Neutrophil (primary cell): Measurements from ENCODE around the gene ALDH18A1.

Experiments used
- H3K27ac ChIP-seq: fragments of 200-600 bp; sonication (generic); 2 replicates; pipeline ENCODE4 v1.5.1; 2016; ENCODE audit warnings: mild to moderate bottlenecking, moderate library complexity
- H3K27me3 ChIP-seq: fragments of 200-600 bp; sonication (generic); 2 replicates; pipeline ENCODE4 v1.6.0; 2016; ENCODE audit warnings: mild to moderate bottlenecking
- H3K36me3 ChIP-seq: fragments of 200-600 bp; sonication (generic); 2 replicates; pipeline ENCODE4 v1.5.1; 2017
- H3K4me1 ChIP-seq, 2 experiments: fragments of 200-600 bp in 1 of 2; sonication (generic) in 1 of 2; 1 replicate in 1 of 2; 2 replicates in 1 of 2; pipeline versions ENCODE4 v1.5.1 to v1.6.1; 2013 to 2016; ENCODE audit warnings: low read depth in 1 of 2, low read length in 1 of 2, mild to moderate bottlenecking in 1 of 2, moderate library complexity in 1 of 2; ENCODE audit not compliant: control insufficient read depth in 1 of 2, insufficient read depth in 1 of 2
- H3K4me3 ChIP-seq, 2 experiments: fragments of 200-600 bp in 1 of 2; sonication (generic) in 1 of 2; 1 replicate in 1 of 2; 2 replicates in 1 of 2; pipeline ENCODE4 v1.5.1; 2013 to 2016; ENCODE audit warnings: low read depth in 1 of 2, low read length in 1 of 2, mild to moderate bottlenecking in 1 of 2, moderate library complexity in 1 of 2
- H3K9me3 ChIP-seq: fragments of 200-600 bp; sonication (generic); 2 replicates; pipeline ENCODE4 v1.5.1; 2016
- TF ChIP-seq, protein P1 (sequence below): fragments of 200-600 bp; sonication (generic); IDR thresholded peaks from 2 replicates; pipeline ENCODE4 v1.5.1; 2016; ENCODE audit warnings: antibody characterized with exemption

Gene ALDH18A1

DNA sequence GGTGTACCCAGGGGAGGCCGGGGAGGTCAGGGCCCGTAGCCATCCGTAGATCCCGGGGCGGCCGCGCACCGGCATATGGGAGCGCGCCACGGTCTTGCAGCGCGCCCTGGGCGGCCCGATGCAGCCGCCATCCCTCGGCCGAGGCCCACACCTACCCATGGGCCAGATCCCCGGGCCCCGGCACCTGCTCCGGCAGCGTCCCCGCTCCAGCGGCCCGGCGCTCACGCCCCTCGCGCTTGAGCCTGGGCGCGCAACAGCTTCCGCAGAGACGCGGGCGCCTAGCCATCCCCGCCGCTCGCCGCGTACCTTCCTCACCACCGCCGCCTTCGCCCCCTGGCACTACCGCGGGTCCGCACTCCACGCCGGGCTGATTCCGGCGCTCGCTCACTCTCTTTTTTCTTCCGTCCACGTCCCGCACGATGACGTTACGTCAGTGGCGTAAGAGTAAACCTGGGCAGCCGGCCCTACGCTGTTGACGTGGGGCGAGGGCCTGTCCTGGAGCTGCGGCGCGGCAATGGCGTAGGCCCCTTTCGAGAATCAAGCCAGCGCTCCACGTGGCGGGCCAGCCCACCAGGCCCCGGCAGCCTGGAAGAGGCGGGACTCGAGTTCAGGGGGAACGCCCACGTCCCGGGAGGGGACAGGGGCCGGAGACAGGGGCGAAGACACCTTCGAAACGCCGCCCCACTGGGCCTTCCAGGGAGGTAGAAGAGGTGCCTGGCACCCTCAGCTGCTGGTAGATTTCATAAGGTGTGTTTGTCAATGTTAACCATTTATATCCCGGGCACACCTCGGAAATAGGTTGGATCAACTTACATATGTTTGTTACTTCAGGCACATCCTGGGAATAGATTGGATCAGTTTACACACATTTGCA is at the start of gene ALDH18A1:
Gene ALDH18A1 (minus strand): TSS at position 421 of the 874 bp plus-strand sequence. CDS start 3,334 bp downstream, outside the sequence.
- TF ChIP-seq, protein P1, sequence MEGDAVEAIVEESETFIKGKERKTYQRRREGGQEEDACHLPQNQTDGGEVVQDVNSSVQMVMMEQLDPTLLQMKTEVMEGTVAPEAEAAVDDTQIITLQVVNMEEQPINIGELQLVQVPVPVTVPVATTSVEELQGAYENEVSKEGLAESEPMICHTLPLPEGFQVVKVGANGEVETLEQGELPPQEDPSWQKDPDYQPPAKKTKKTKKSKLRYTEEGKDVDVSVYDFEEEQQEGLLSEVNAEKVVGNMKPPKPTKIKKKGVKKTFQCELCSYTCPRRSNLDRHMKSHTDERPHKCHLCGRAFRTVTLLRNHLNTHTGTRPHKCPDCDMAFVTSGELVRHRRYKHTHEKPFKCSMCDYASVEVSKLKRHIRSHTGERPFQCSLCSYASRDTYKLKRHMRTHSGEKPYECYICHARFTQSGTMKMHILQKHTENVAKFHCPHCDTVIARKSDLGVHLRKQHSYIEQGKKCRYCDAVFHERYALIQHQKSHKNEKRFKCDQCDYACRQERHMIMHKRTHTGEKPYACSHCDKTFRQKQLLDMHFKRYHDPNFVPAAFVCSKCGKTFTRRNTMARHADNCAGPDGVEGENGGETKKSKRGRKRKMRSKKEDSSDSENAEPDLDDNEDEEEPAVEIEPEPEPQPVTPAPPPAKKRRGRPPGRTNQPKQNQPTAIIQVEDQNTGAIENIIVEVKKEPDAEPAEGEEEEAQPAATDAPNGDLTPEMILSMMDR: no peak
- peaks cover 15% of the 10 kb centered on the region in 2 experiments for H3K4me1 ChIP-seq
- peak within 1 kb of the TSS; percentile 59 to 67 for H3K4me3 ChIP-seq
- H3K36me3 ChIP-seq: no peaks in the 10 kb centered on the region
- H3K27ac ChIP-seq: no peak within 1 kb of the TSS
- no peaks in the 10 kb centered on the region for H3K9me3 ChIP-seq
- peaks cover 20% of the 10 kb centered on the region for H3K27me3 ChIP-seq

DNA sequence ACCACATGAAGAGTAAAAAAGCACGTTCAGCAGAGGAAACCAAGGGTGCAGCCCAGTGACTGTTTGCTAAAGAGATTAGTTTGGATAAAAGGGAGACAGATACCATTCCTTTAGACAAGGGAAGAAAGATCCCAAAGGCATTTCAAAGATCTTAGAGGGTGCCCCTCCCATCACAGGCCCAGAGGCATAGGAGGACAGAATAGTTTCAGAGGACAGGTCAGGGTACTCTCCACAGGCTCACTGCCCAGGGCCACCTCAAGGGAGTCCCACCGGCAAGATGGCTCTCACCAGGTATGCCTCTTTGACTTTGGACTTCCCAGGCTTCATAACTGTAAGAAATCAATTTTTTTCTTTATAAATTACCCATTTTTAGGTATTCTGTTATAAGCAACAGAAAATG is 41.9 kb upstream of the ALDH18A1 start:
- Histone ChIP-seq H3K4me3 (peak overlapping the region in 1 of 2 experiments; percentile 52), H3K4me1 (peaks cover 37 to 42% of the 10 kb centered on the region in 2 experiments), H3K27me3 (no peaks in the 10 kb centered on the region), H3K36me3 (no peaks in the 10 kb centered on the region), H3K27ac (peak overlapping the region; percentile 96), H3K9me3 (no peaks in the 10 kb centered on the region)
- TF ChIP-seq, protein P1: no peak

DNA sequence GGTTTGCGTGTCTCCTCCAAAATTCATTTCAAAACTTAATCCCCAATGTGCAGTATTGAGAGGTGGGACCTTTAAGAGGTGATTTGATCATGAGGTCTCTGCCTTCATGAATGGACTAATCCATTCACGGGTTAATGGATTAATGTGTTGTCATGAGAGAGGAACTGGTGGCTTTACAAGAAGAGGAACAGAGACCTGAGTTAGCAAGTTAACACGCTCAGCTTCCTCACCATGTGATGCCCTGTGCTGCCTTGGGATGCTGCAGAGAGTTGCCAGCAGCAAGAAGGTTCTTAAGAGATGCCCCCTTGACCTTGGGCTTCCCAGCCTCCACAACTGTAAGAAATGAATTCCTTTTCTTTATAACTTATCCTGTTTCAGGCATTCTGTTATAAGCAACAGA is 40.9 kb upstream of the ALDH18A1 start:
- TF ChIP-seq, protein P1: peak; percentile 20
- Histone ChIP-seq H3K36me3 (no peaks in the 10 kb centered on the region), H3K4me3 (peak overlapping the region; percentile 41 to 52), H3K27me3 (no peaks in the 10 kb centered on the region), H3K9me3 (no peaks in the 10 kb centered on the region), H3K27ac (peak overlapping the region; percentile 96), H3K4me1 (peaks cover 41 to 46% of the 10 kb centered on the region in 2 experiments)

DNA sequence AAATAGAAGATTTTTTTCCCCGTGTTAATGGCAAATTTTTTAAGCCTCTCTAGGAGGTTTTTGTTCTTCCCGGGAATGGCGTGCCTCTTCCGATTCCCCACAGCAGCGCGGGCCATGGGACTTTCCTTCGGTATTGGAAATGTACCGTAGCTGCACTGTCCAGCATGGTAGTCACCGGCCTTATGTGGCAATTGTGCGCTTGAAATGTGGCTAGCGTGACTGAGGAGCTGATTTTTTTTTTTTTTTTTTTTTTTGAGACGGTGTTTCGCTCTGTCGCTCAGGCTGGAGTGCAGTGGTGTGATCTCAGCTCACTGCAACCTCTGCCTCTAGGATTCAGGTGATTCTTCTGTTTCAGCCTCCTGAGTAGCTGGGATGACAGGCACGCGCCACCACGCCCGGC is 38.2 kb upstream of the ALDH18A1 start:
- H3K36me3 ChIP-seq: no peaks in the 10 kb centered on the region
- H3K4me1 ChIP-seq: peaks cover 41 to 46% of the 10 kb centered on the region in 2 experiments
- H3K27me3 ChIP-seq: no peaks in the 10 kb centered on the region
- peak overlapping the region; percentile 70 for H3K27ac ChIP-seq
- no peaks in the 10 kb centered on the region for H3K9me3 ChIP-seq
- H3K4me3 ChIP-seq: peak overlapping the region; percentile 74 to 77
- TF ChIP-seq, protein P1: no peak

DNA sequence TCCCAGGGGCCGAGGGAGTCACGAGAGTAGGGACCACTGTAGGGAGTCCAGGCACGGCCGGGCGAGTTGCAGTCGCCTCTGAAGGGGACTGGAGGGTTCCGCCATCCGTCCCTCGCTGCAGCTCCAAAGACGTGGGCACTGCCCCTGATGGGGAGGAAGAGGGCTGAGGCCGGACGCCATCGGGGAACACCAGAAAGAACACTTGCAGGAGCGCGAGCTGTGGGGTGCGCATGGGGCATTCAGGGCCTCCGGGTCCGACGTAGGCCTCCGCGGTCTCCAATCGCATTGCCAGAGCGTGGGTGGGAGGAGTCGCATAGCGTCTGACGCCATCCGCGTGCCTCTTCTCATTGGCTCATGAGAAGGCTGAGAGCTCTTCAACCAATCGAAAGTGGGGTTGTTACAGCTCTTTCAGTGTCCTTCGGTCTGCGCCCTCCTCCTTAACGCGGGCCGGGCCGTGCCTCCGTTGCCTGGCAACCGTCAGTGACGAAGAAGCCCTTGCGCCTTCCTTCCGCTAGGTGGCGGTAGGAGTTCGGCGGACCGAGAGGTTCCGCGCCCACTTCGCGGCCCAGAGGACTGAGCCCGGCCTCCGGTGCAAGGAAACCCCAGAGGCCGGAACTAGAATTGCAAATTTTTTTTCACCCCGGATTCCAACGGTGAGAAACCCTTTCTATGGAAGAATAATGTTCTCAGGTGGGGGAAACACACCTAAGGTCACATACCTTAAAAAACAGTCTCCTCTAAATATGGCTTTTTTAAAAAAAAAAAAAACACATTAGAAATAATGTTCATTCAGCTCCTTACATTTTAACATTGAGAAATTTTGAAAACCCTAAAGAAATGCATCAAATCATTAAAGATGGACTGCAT is 37.4 kb upstream of the ALDH18A1 start, which contains the start of gene TCTN3:
Gene TCTN3 (minus strand): TSS at position 260 of the 867 bp plus-strand sequence. CDS start 28 bp downstream, at position 232.
- H3K27me3 ChIP-seq: no peaks in the 10 kb centered on the region
- peak within 1 kb of the TSS; percentile 70 for H3K27ac ChIP-seq
- no peaks in the 10 kb centered on the region for H3K9me3 ChIP-seq
- H3K36me3 ChIP-seq: no peaks in the 10 kb centered on the region
- TF ChIP-seq, protein P1: peak; percentile 100
- peak within 1 kb of the TSS; percentile 74 to 77 for H3K4me3 ChIP-seq
- H3K4me1 ChIP-seq: peaks cover 41 to 46% of the 10 kb centered on the region in 2 experiments
